HepG2 (cell line): ENCODE data around the gene IPO5. TPM values are rescaled to one million over a fixed set of nuclear protein-coding genes. Genes with fewer than 3 reads are reported as not detected.

ENCODE experiments used
- ATAC-seq: fragments of 200-7000 bp; cut with Tn5 transposase; 3 replicates; pipeline ENCODE4 v1.9.1; 2020; ENCODE audit warnings: mild to moderate bottlenecking, moderate library complexity
- BruUV-seq: library from RNA; stranded (reverse); fragments of 400-500 nt; replicated peaks from 2 replicates; lab custom pipeline; 2021; lab: Mats Ljungman, UMichigan
- CTCF ChIA-PET: fragments of 300-600 bp; formaldehyde crosslinking; extraction: SDS; loops from one replicate; lab custom pipeline; 2021; ENCODE audit warnings: low total read pairs, inconsistent platforms, low intra/inter-chr PET ratio; lab: Yijun Ruan, JAX
- POLR2A ChIA-PET: fragments of 350-600 bp; sonication (Branson Sonifier 250); formaldehyde crosslinking; loops from one replicate; lab custom pipeline; 2020; ENCODE audit warnings: antibody characterized with exemption, inconsistent platforms; lab: Yijun Ruan, JAX
- DNase-seq: peaks from one replicate; pipeline ENCODE4 v3.0.0-alpha.2; 2015; ENCODE audit warnings: low spot score
- FAIRE-seq: peaks from 3 replicates; lab custom pipeline; 2011; peaks lifted over from hg19 to GRCh38; lab: Jason Lieb, UNC
- H2AFZ ChIP-seq: one replicate; pipeline ENCODE4 v1.6.1; 2011; ENCODE audit warnings: low read length, inconsistent platforms
- H3K27ac ChIP-seq: fragments of 300-600 bp; 3 replicates; pipeline ENCODE4 v1.8.0; 2011; ENCODE audit warnings: mixed run types, mild to moderate bottlenecking, mixed read lengths, low read length, inconsistent platforms; ENCODE audit not compliant: insufficient read depth; ENCODE audit errors: extremely low read length
- H3K27me3 ChIP-seq, 2 experiments: fragments of 200-600 bp in 1 of 2; 2 replicates in 1 of 2; 3 replicates in 1 of 2; pipeline versions ENCODE4 v1.6.0 to v1.8.0; 2011; ENCODE audit warnings: low read length in 2 of 2, mild to moderate bottlenecking in 2 of 2, moderate library complexity in 2 of 2, inconsistent platforms in 1 of 2; ENCODE audit not compliant: insufficient read depth in 2 of 2, control insufficient read depth in 1 of 2
- H3K36me3 ChIP-seq, 2 experiments: fragments of 200-600 bp in 1 of 2; replicated peaks in 1 of 2; 2 replicates in 1 of 2; 3 replicates in 1 of 2; pipeline versions ENCODE4 v1.5.1 to v1.8.0; 2011; ENCODE audit warnings: low read length in 2 of 2, inconsistent platforms in 1 of 2; ENCODE audit not compliant: insufficient read depth in 2 of 2, control insufficient read depth in 1 of 2
- H3K4me1 ChIP-seq: 2 replicates; pipeline ENCODE4 v1.5.1; 2012; ENCODE audit warnings: low read length, inconsistent platforms; ENCODE audit not compliant: insufficient read depth
- H3K4me2 ChIP-seq: 2 replicates; pipeline ENCODE4 v1.6.0; 2011; ENCODE audit warnings: low read depth, low read length, inconsistent platforms
- H3K4me3 ChIP-seq, 3 experiments: fragments of 200-600 bp in 1 of 3; sonication (generic), shearing (Covaris generic) in 1 of 3; replicated peaks in 1 of 3; 2 replicates each; pipeline ENCODE4 v1.5.1; 2011 to 2016; ENCODE audit warnings: low read length in 3 of 3, inconsistent platforms in 2 of 3, low read depth in 2 of 3, mild to moderate bottlenecking in 2 of 3, control low read depth in 1 of 3, mixed read lengths in 1 of 3; ENCODE audit not compliant: insufficient read depth in 1 of 3
- H3K79me2 ChIP-seq: one replicate; pipeline ENCODE4 v1.6.1; 2011; ENCODE audit warnings: low read length, inconsistent platforms; ENCODE audit not compliant: insufficient read depth
- H3K9ac ChIP-seq: 2 replicates; pipeline ENCODE4 v1.6.0; 2011; ENCODE audit warnings: mild to moderate bottlenecking, low read depth, low read length, inconsistent platforms; ENCODE audit not compliant: insufficient read depth
- H3K9me3 ChIP-seq: 2 replicates; pipeline ENCODE4 v1.5.1; 2012; ENCODE audit warnings: mild to moderate bottlenecking, low read length
- H4K20me1 ChIP-seq: 2 replicates; pipeline ENCODE4 v1.6.0; 2011; ENCODE audit warnings: inconsistent platforms, mild to moderate bottlenecking, low read length, moderate library complexity; ENCODE audit not compliant: insufficient read depth
- CCAR2 ChIP-seq: fragments of 200-400 bp; formaldehyde crosslinking; optimal IDR thresholded peaks from 2 replicates; pipeline ENCODE3; 2018; ENCODE audit warnings: low read depth, mild to moderate bottlenecking, low read length, moderate library complexity
- ELF4 ChIP-seq: sonication (generic); formaldehyde crosslinking; IDR thresholded peaks from 2 replicates; pipeline ENCODE4 v1.5.0; 2020; ENCODE audit warnings: missing genetic modification reagents, mild to moderate bottlenecking, moderate library complexity, borderline replicate concordance
- ETV6 ChIP-seq: sonication (generic); formaldehyde crosslinking; conservative IDR thresholded peaks from 2 replicates; pipeline ENCODE4 v1.4.0; 2020; ENCODE audit warnings: missing genetic modification reagents
- GATA4 ChIP-seq: sonication (generic); IDR thresholded peaks from 2 replicates; pipeline ENCODE4 v1.6.1; 2016; ENCODE audit warnings: antibody characterized with exemption, low read depth, borderline replicate concordance
- GFI1 ChIP-seq: sonication (generic); formaldehyde crosslinking; IDR thresholded peaks from 2 replicates; pipeline ENCODE4 v1.5.0; 2020; ENCODE audit warnings: missing genetic modification reagents, mild to moderate bottlenecking, borderline replicate concordance
- HINFP ChIP-seq: sonication (generic); formaldehyde crosslinking; IDR thresholded peaks from 2 replicates; pipeline ENCODE4 v1.4.0; 2020; ENCODE audit warnings: low read depth, mild to moderate bottlenecking, missing genetic modification reagents
- KDM2A ChIP-seq: sonication (generic); formaldehyde crosslinking; IDR thresholded peaks from 2 replicates; pipeline ENCODE4 v1.4.0; 2020; ENCODE audit warnings: low read depth, missing genetic modification reagents, borderline replicate concordance
- NFAT5 ChIP-seq: sonication (generic); formaldehyde crosslinking; IDR thresholded peaks from 2 replicates; pipeline ENCODE4 v1.4.0; 2020; ENCODE audit warnings: missing genetic modification reagents
- SMAD3 ChIP-seq: sonication (generic); formaldehyde crosslinking; IDR thresholded peaks from 2 replicates; pipeline ENCODE4 v1.4.0; 2020; ENCODE audit warnings: missing genetic modification reagents
- THAP11 ChIP-seq: IDR thresholded peaks from 2 replicates; pipeline ENCODE4 v1.6.1; 2016; ENCODE audit warnings: missing biosample characterization, missing genetic modification reagents
- ZNF343 ChIP-seq: sonication (generic); formaldehyde crosslinking; IDR thresholded peaks from 2 replicates; pipeline ENCODE4 v1.4.0; 2020; ENCODE audit warnings: mild to moderate bottlenecking, missing genetic modification reagents
- ZNF563 ChIP-seq: sonication (generic); formaldehyde crosslinking; IDR thresholded peaks from 2 replicates; pipeline ENCODE4 v1.8.0; 2022; ENCODE audit warnings: mild to moderate bottlenecking, moderate library complexity, missing genetic modification reagents
- ZNF615 ChIP-seq: sonication (generic); formaldehyde crosslinking; IDR thresholded peaks from 2 replicates; pipeline ENCODE4 v1.5.0; 2020; ENCODE audit warnings: mild to moderate bottlenecking, missing genetic modification reagents, borderline replicate concordance
- WGBS: methylation state at CpG from one replicate; pipeline ENCODE4 v1.1.6; 2017; ENCODE audit warnings: low lambda C conversion rate; 5-methylcytosine and 5-hydroxymethylcytosine counted together
- in situ Hi-C: cut with HindIII; loops from 2 replicates; pipeline ENCODE4 v1.10.0; 2017; ENCODE audit warnings: low pct_unique_long_range_greater_than_20kb; ENCODE audit not compliant: extremely low pct_ligation_motif_present
- intact Hi-C: fragments of 100-400 bp; cut with micrococcal nuclease; formaldehyde crosslinking; loops from one replicate; pipeline ENCODE4 v1.10.0; 2022; ENCODE audit not compliant: unreplicated experiment
- polyA plus RNA-seq, 8 experiments: library from polyadenylated mRNA; depleted of rRNA in 3 of 8; stranded (reverse) in 7 of 8; unstranded in 1 of 8; fragments of >200 nt; fragmentation: Illumina TruSeq in 4 of 8; extraction: Trizol in 4 of 8; gene quantifications; 2 replicates each; pipeline versions ENCODE4 v1.2.1 to v1.2.3, GENCODE V29; 2011 to 2016; ENCODE audit warnings: low read depth in 4 of 8, missing spikeins in 1 of 8, mixed read lengths in 1 of 8; ENCODE audit not compliant: insufficient read depth in 1 of 8
- total RNA-seq, 5 experiments: library from RNA; depleted of rRNA; stranded (reverse); fragments of >200 nt; fragmentation: Illumina TruSeq; extraction: Trizol; gene quantifications; 2 replicates each; pipeline ENCODE4 v1.2.3, GENCODE V29; 2016; ENCODE audit warnings: low read depth in 1 of 5
- TF ChIP-seq, protein P1 (sequence below): sonication (generic); formaldehyde crosslinking; IDR thresholded peaks from 2 replicates; pipeline ENCODE4 v1.5.0; 2020; ENCODE audit warnings: missing genetic modification reagents

The IPO5 gene
- total and polyA plus RNA-seq, 2 of the 13 experiments (the other 11 are each of a cell fraction or from before 2014, with no cell fraction given), result 155 to 242 TPM

DNA sequence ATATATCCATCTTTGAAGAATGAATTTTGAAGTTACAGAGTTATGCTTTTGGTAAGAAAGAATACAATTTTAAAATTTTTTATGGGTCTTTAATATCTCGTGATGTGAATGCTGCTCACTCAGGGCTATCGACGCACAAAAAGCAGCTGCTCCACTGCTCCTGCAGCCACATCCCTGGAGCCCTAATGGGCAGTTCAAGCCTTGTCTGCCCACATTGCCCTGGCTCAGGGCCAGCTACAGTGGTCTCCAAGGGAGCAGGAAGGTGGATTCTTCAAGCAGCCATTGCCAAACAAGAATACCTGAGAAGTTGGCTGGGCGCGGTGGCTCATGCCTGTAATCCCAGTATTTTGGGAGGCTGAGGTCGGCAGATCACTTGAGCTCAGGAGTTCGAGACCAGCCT lies 85.8 kb downstream of the IPO5 start (continued):
- TF ChIP-seq HINFP (CRISPR knock-in tag), result no peak
- no peak for TF ChIP-seq ZNF343 (CRISPR knock-in tag)
- TF ChIP-seq, protein P1, sequence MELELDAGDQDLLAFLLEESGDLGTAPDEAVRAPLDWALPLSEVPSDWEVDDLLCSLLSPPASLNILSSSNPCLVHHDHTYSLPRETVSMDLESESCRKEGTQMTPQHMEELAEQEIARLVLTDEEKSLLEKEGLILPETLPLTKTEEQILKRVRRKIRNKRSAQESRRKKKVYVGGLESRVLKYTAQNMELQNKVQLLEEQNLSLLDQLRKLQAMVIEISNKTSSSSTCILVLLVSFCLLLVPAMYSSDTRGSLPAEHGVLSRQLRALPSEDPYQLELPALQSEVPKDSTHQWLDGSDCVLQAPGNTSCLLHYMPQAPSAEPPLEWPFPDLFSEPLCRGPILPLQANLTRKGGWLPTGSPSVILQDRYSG (CRISPR knock-in tag), result no peak

GRCh38 chr13:98039964-98040363 lies 86.5 kb downstream of the IPO5 start:
- DNase-seq (no peak), ATAC-seq (0 out of 3 replicates have a peak, but pooled peaks have one; percentile 17), FAIRE-seq (no peak)
- Histone ChIP-seq H3K27me3 (no peaks in the 10 kb centered on the region), H3K4me3 (no peak overlapping the region), H4K20me1 (no peaks in the 10 kb centered on the region), H3K4me1 (peaks cover 60% of the 10 kb centered on the region), H3K9me3 (no peaks in the 10 kb centered on the region), H2AFZ (no peak overlapping the region), H3K36me3 (no peaks in the 10 kb centered on the region), H3K27ac (no peak overlapping the region), H3K4me2 (no peak overlapping the region), H3K9ac (no peak overlapping the region), H3K79me2 (no peaks in the 10 kb centered on the region)
- intact Hi-C loops, result no loop called here
- in situ Hi-C loops, result no loop called here
- BruUV-seq, result no TSS peak
- ChIA-PET CTCF (no interaction called here), POLR2A (no interaction called here)
- WGBS, result 73% methylated on average over 10 of the region's 10 CpGs
- no peak for TF ChIP-seq THAP11 (CRISPR knock-in tag)
- no peak for TF ChIP-seq KDM2A (CRISPR knock-in tag)
- TF ChIP-seq ELF4, result no peak
- no peak for TF ChIP-seq GATA4
- no peak for TF ChIP-seq ZNF563 (CRISPR knock-in tag)
- no peak for TF ChIP-seq GFI1 (CRISPR knock-in tag)
- no peak for TF ChIP-seq ZNF615
- no peak for TF ChIP-seq CCAR2
- no peak for TF ChIP-seq SMAD3 (CRISPR knock-in tag)
- no peak for TF ChIP-seq ETV6 (CRISPR knock-in tag)
- TF ChIP-seq NFAT5 (CRISPR knock-in tag), result no peak
